Femur (tissue), 1 donor: Measurements from ENCODE around the gene ABCC2.
A peak's percentile ranks its signal among the peaks of the same experiment; 100 is the strongest.

Experiments used
- DNase-seq: peaks from one replicate; pipeline ENCODE4 v3.0.0-alpha.2; 2017

The ABCC2 gene

DNA sequence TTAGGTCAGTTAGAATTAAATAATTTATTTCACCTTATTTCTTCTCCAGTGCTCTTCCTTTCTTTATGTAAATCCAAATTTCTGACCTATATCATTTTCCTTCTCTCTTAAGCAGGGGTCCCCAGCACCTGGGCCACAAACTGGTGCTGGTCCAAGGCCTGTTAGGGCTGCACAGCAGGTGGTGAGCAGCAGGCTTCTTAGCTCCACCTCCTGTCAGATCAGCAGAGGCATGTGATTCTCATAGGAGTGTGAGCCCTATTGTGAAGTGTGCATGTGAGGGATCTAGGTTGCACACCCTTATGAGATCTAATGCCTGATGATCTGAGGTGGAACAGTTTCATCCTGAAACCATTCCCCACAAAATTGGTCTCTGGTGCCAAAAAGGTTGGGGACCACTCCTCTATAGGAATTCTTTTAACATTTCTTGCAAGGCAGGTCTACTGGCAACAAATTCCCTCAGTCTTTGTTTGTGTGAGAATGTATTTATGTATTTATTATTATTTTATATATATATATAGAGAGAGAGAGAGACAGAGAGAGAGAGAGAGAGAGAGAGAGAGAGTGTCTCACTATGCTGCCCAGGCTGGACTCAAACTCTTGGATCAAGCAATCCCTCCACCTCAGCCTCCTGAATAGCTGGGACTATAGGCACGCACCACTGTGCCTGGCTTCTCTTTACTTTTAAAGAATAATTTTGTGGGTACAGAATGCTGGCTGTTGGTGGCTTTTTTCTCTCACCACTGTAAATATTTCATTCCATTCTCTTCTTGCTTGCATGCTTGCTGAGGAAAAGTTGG lies 4.3 kb upstream of the ABCC2 start:
- DNase-seq, result no peak

DNA sequence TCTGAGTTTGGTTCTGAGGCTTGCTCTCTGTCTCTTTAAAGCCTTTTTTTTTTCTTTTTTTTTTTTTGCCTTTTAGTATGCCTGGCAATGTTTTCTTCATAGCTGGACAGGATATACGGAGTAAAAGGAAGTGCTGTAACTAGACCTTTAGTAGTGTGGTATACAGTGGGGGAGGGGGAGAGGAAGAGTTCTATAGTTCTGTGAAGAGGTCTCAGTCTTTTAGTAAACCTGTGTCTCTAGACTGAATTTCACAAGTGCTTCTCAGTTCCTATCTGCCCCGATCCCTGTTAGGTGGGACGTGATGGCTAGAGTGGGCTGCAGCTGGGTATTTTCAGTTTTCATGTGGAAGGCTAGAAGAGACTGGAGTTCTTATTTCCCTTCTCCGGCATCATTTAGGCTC lies 3.1 kb upstream of the ABCC2 start:
- DNase-seq, result no peak

DNA sequence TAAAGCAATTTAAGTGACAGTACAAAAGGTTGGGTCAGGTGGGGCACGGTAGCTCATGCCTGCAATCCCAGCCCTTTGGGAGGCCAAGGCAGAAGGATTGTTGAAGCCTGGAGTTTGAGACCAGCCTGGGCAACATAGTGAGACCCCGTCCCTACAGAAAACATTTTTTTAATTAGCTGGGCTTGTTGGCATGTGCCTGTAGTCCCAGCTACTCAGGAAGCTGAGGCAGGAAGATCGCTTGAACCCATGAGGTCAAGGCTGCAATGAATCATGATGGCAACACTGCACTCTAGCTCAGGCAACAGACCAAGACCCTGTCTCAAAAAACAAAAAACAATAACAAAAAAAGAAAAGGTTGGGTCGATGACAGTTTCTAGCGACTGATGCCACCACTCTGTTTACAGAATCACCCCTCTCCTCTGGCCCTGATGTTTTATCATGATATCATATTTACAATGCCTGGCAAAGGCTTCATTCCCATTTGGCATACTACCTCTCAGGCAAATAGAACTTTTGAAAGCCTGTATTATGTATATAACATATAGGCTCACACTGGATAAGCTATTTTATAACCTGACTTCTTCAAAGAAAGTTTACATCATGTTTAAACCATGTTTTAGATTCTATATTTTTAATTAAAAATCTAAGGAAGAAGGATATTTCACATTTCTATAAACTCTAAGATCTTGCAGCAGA lies 558 bp upstream of the ABCC2 start:
- DNase-seq, result no peak

DNA sequence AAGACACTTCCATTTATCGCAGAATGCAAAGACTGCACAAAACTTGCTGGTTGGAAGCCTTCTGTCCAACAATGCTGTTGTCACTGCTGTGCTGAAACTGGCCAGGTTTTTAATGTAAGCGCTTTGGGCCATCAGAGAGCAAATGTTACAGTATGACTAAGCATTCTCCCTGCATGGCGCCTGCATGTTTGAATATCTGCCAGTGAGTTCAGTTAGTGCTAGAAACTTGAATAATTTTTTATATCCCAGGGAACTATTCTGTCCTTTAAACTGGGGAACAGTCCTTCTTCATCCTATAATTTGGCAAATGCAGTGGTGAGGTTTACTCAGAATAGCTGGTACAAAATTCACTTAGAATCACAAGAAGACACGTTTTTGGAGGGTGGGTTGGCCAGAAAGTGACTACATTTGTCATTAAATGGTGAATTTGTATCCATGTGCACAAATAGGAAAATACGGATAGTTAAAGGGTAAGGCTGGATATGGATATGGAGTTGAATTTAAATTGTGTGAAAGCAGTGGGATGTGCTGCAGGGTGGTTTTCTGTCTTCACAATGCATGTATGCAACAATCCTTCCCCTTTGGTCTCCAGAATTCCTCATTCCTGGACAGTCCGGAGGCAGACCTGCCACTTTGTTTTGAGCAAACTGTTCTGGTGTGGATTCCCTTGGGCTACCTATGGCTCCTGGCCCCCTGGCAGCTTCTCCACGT lies 1.7 kb downstream of the ABCC2 start:
- no peak for DNase-seq

DNA sequence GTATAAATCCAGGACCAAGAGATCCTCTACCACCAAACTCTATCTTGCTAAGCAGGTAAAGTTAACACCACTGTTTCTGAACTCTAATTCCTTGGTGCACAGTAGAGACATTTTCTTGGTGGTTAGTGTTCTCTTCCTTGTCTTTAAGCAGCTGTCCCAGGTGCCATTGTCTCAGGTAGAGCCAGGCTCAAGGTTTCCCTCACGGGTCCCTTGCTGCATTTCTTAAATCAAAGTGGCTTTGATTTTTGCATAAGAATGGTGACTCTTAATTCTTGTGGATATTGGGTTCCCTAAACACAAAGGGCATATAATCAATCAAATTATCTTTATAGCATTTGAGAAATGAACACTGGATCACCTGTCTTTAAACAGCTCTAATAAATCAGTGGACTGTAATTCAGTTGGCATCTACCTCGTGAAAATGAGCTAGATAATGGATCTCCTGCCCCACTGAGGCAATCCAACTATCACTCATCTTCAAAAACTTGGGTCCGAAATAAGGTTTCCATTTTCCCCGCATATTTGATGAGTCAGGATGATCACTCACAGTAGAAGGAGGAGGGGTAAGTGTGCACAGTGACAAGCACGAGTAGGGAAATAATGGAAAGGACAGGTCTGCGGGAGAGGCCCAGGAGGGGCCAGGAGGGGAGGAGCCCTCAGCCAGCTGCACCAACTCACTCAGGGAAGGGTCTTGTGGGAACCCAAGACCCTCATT lies 2.4 kb downstream of the ABCC2 start:
- no peak for DNase-seq

DNA sequence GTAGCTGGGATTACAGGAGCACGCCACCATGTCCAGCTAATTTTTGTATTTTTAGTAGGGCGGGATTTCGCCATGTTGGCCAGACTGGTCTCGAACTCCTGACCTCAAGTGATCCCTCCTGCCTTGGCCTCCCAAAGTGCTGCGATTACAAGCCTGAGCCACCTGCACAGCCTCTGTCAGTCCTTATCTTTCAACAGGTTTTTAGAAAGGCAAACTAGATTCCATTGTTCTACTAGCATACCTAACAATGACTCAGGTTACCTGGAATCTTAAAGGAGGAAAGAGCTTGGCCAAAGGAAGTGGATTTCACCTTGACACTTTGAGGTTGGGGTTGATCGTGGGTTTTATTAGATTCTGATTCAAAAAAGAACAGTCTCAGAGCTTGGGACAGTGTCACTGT lies 3.2 kb downstream of the ABCC2 start:
- no peak for DNase-seq

DNA sequence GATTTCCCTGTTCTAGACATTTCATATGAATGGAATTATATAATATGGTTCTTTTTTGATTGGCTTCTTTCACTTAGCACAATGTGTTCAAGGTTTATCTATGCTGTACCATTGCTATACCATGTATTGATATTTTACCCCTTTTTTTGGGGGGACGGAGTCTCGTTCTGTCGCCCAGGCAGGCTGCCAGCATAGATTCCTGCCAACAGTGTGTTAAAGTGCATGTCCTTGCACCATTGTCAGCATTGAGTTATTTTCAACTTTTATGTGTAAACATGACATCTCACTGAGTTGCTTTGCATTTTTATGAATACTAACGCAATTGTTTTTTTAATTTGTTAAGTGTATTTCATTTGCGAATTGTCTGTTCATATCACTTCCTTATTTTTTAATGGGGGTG lies 4.9 kb downstream of the ABCC2 start:
- no peak for DNase-seq

DNA sequence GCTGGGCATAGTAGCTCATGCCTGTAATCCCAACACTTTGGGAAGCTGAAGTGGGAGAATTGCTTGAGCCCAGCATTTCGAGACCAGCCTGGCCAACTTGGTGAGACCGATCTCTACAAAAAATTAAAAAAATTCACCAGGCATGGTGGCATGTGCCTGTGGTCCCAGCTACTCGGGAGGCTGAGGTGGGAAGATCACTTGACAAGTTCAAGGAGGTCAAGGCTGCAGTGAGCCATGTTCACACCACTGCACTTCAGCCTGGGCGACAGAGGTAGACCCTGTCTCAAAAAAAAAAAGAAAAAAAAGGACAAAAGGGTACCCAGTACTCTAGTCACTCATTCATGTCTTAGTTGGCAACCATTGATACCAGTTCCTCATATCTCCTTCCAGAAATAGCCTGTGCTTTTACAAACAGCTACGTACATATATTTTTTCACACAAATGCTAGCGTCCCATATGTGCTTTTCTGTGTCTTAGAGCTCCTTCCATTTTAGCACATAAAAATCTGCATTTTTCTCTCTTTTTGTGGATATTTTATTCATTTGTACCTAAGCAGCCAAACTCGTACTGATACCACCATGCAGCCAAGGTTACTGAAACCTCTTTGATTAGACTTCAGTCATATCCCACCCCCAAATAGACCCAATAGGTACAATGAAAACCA lies 5.5 kb downstream of the ABCC2 start:
- DNase-seq, result no peak

DNA sequence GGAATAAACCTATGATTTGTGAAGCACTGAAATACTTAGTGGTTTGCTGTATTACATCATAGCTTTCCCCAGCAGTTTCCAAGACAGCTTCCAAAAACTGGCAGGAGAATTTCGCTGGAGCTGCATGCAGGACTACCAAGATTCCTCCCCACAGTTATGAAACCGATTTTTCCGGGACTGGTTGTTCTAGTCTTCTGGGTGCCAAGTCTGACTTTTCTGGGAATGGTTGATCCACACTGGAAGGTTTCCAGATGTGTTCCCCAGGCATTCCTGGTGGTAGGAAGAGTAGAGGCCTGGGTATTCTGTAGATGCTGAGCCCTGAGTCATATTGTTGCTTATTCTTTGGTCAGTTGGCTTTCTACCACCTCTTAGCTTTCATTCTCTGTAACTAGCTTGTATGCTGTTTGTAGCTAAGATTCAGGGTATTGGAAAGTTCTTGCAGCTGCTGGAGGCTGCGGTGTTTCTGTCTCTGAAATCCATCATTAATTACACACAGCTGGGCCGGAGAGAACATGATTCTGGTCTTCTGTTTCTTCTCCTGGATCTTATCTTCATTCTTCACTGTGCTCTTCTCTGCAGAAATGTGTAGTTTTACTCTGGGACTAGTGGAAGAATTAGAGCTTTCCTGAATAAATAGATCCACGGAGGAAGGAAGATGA lies 6.3 kb downstream of the ABCC2 start:
- peak; percentile 83 for DNase-seq

DNA sequence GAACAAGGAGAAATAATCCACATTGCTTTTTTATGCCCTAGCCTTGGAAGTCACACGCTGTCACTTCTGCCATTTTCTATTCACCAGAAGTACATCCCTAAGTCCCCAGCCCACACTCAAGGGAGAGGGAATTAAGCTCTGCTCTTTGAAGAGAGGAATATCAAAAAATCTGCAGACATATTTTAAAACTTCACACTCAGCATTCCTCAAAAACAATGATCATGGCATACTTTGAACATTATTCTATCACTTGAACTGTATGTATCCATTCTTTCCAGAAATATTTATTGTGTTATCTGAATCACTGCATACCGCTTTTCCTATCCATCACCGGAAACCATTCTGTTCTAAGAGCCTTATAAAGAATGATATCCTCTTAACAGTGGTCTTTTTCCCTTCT lies 9.4 kb downstream of the ABCC2 start:
- DNase-seq, result no peak

DNA sequence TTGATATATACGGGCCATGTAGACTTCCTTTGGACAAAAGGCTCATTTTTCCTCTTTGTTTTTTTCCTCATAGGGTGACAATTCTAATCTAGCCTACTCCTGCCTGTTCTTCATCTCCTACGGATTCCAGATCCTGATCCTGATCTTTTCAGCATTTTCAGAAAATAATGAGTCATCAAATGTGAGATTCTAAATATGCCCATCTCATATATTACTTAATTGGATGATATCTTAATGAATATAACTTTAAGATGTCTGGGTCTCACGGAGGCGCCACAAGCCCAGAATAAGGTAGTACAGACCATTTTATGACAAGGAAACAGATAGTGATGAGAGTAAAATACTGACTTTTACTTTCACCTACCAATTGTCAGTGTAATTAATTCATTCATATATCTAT lies 11.4 kb downstream of the ABCC2 start:
- DNase-seq, result no peak

DNA sequence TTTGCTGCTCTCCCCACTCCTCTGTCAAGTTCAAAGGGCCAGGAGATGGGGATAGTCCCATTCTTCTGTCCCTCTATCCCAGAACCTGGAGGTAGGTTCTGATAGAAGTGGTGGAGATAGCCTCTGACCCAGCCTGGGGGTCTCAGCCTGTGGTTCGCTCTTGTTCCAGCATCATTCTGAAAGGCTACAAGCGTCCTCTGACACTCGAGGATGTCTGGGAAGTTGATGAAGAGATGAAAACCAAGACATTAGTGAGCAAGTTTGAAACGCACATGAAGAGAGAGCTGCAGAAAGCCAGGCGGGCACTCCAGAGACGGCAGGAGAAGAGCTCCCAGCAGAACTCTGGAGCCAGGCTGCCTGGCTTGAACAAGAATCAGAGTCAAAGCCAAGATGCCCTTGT lies 14.5 kb downstream of the ABCC2 start:
- DNase-seq, result no peak

DNA sequence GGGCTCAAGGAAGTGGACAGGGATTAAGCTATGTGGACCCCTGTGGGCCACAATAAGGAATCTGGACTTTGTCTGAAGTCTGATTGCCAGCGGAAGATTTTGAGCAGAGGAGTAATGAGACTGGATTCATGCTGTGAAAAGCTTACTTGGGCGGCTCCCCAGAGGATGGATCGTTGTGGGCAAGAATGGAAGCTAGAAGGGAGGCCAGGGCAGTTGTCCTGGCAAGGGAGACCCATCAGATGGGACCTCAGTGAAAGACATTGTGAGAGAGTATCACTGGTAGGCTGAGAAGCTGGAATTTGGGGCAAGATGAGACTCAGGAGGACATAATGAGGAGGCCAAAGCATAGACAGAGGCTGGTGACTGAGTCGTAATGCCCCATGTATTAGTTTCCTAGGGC lies 15.6 kb downstream of the ABCC2 start:
- no peak for DNase-seq

DNA sequence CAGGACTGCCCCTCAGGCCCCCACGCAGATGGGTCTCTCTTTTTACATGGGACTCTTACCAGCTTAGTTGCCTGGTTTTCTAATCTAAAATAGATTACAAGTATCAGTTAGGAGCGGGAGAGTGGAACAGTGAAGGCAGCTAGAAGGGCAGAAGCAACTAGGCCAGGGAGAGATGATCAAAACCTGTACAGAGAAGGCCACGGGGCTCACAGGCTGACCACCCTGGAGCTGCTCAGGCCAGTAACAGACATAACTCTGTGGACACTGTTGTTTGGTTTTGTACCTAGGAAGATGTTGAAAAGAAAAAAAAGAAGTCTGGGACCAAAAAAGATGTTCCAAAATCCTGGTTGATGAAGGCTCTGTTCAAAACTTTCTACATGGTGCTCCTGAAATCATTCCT lies 16.5 kb downstream of the ABCC2 start:
- DNase-seq, result no peak

DNA sequence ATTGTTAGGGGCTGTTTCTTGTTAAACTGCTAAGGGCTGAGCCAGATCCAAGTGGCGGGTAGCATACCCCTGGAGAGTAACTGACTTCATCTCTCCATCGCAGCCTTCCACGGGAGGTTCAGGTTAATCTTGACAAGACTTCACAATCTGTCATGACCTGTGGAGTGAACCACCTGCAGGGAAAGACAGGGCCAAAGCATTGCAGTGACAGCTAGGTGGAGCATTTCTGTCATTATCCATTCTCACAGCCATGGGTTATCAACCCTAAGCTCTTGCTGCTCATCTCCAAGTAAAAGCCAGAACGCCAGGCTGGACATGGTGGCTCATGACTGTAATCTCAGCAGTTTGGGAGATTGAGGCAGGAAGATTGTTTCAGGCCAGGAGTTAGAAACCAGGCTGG lies 17.2 kb downstream of the ABCC2 start:
- DNase-seq, result no peak

DNA sequence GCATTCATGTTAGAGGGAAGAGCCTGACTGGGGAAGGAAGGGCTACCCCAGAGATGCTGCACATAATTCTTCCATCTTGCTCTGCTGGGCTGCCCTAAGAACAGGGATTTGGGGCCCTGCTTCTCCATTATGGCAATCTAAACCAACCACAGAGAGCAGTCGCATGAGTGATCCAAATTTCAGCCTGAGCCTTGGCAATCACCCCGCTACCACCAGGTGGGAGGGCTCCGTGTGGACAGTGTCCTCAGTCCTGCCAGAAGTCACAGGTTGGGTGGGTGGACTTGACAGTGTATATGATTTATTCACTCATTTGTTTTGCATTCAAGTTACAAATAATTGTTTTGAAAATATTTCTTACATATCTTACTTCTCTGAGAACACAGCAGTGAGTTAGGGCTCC lies 22.0 kb downstream of the ABCC2 start:
- DNase-seq, result no peak

DNA sequence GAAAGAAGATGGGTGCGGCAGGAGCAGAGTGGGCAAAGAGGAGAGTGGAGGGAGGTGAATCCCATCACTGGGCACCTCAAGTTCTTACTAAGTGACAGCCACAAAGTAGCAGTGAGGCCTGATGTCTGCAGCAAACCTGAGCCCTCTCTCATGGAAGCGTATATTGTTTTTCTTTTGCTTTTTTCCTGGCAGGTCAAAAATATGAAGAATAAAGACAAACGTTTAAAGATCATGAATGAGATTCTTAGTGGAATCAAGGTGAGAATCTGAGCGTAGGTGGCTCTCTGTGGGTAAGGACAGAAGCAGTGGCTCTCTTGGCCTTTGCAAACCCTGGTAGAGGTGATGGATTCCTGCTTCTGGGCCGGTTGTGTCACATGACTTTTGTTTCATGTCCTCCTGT lies 22.8 kb downstream of the ABCC2 start:
- no peak for DNase-seq

DNA sequence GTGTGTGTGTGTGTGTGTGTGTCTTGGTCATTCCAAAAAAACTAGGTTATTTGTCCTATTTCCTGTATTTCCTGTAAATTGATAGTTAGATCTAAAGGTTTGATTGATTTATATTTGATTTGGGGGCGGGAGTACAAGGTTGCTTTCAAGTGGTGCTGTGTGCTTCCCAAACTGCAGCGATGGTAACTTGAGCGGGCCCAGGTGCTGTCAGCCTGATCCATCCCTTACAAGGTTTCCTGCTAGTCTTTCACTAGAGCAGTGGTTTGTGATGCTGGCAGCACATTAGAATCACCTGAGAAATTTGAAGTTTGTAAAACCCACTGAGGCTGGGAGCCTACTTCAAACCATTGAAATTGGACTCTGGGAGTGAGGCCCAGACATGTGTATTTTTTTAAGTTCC lies 23.7 kb downstream of the ABCC2 start:
- DNase-seq, result no peak

DNA sequence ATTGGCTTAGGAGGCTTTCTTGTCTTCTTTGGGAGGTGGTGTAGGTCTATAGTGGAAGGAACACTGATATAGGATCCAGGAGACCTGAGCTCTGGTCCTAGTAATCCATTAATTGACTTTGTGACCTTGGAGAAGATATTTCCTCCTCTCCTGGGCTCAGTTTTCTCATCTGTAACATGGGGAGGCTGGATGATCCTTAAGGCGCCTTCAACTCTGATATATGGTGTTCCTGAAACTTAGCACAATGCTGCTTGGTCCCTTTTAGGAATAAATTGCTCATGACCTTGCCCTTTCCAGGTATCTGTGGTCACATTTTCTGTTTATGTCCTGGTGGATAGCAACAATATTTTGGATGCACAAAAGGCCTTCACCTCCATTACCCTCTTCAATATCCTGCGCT lies 25.3 kb downstream of the ABCC2 start:
- DNase-seq, result no peak

DNA sequence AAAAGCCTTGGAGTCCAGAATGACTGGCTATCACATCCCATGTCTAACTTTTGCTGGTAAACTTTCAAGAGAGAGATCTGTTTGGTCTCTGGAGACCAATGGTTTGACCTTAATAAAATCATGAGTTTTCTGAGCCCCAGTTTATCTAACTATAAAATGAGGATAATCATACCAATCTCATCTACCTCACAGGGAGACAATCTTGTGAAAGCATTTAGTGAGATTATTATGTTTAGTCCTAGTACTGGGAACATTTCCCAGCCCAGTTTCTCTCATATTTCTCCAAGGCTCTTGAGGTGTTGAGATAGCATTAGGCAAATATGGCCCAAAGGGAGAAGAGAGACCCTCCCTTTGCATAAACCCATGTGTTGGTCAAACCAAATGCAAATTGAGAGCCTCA lies 25.8 kb downstream of the ABCC2 start:
- no peak for DNase-seq

DNA sequence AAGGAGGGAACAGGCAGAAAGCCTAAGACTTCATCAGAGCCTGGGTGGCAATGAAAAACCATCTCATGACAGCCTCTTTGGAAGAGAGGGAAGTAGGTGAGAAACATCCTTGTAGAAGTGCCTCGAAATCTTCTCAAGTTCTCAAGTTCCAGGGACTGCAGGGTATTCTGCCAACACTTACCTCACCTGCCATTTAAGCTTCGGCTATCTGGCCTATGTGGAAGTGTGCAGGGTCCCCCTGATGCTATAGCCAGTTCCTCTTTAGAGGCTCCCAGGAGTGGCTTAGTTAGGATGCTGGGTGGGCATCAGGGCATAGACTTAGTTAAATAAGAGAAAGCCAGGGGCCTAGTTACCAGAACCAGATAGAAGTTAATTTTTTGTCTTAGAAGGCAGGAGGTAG lies 27.0 kb downstream of the ABCC2 start:
- DNase-seq, result no peak

DNA sequence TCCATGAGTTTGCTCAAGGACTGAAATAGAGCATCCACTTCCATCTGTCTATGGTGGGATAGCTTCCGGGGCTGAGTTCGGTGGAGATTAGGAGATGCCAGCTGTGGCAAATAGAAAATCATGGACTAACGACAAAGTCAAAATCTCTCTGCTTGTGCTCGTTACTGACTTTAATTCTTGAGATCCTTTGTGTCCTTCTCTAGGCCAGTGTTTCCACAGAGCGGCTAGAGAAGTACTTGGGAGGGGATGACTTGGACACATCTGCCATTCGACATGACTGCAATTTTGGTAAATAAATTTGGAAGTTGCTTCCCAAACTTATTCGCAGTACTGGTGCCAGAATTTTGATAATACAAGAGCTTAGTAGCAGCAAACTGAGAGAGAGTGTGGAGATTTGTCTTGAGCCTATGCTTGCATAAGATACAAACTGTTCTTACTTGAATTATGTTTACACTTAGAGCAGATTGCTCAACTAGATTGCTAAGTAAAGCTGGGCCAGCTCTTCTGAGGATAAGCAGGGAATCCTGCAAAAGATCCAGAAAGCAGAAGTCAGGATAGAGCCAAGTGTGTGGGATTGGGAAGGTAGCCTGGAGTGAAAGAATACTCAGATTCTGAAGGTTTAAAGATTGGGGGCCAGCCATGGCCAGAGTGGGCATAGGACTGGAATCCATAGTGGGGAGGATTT lies 27.6 kb downstream of the ABCC2 start:
- no peak for DNase-seq
